HEK293 (cell line): ENCODE measurements around the gene CDKL5.
A peak's percentile ranks its signal among the peaks of the same experiment; 100 is the strongest.

ENCODE experiments used
- CTCF ChIA-PET: fragments of 350-600 bp; formaldehyde crosslinking; extraction: SDS; loops from one replicate; lab custom pipeline; 2021; ENCODE audit warnings: antibody characterized with exemption; lab: Yijun Ruan, JAX
- POLR2A ChIA-PET: fragments of 300-600 bp; formaldehyde crosslinking; extraction: SDS; loops from one replicate; lab custom pipeline; 2020; ENCODE audit warnings: antibody characterized with exemption, inconsistent platforms; lab: Yijun Ruan, JAX
- H3K27ac ChIP-seq: fragments of 200-500 bp; sonication (Bioruptor generic); 2 replicates; pipeline ENCODE4 v1.5.1; 2014; ENCODE audit warnings: low read depth, low read length, control low read depth, inconsistent platforms; ENCODE audit errors: extremely low read depth
- H3K36me3 ChIP-seq, 2 experiments: fragments of 200-500 bp in 1 of 2; sonication (Bioruptor generic) in 1 of 2; 1 replicate in 1 of 2; 2 replicates in 1 of 2; pipeline ENCODE4 v1.5.1; 2014 to 2017; ENCODE audit warnings: inconsistent platforms in 2 of 2, low read length in 2 of 2; ENCODE audit not compliant: control insufficient read depth in 2 of 2, insufficient read depth in 1 of 2
- H3K4me1 ChIP-seq: fragments of 200-500 bp; sonication (Bioruptor generic); 2 replicates; pipeline ENCODE4 v1.5.1; 2014; ENCODE audit warnings: mild to moderate bottlenecking, low read length, inconsistent platforms; ENCODE audit not compliant: control insufficient read depth, insufficient read depth
- H3K4me3 ChIP-seq: 2 replicates; pipeline ENCODE4 v1.5.1; 2011; ENCODE audit warnings: low read depth, mild to moderate bottlenecking, control low read depth, low read length, moderate library complexity
- H3K9me3 ChIP-seq: fragments of 200-500 bp; sonication (Bioruptor generic); 2 replicates; pipeline ENCODE4 v1.5.1; 2014; ENCODE audit warnings: low read depth, low read length, inconsistent platforms; ENCODE audit not compliant: control insufficient read depth, insufficient read depth
- BCL6B ChIP-seq: fragments of 450-650 bp; formaldehyde crosslinking; IDR thresholded peaks from 2 replicates; pipeline ENCODE4 v1.5.1; 2017; ENCODE audit warnings: missing biosample characterization, missing genetic modification characterization
- GLIS2 ChIP-seq: fragments of 450-650 bp; formaldehyde crosslinking; IDR thresholded peaks from 2 replicates; pipeline ENCODE4 v1.5.1; 2016; ENCODE audit warnings: missing biosample characterization, missing genetic modification characterization
- IKZF3 ChIP-seq: fragments of 450-650 bp; IDR thresholded peaks from 2 replicates; pipeline ENCODE4 v1.5.0; 2018; ENCODE audit warnings: missing biosample characterization, mild to moderate bottlenecking, missing genetic modification characterization, moderate library complexity
- KLF1 ChIP-seq: fragments of 450-650 bp; formaldehyde crosslinking; IDR thresholded peaks from 2 replicates; pipeline ENCODE4 v1.5.1; 2016; ENCODE audit warnings: missing biosample characterization, missing genetic modification characterization
- MEIS1 ChIP-seq: sonication (generic); formaldehyde crosslinking; IDR thresholded peaks from 2 replicates; pipeline ENCODE4 v1.8.1; 2022; ENCODE audit warnings: missing genetic modification reagents, mild to moderate bottlenecking, borderline replicate concordance
- PRDM10 ChIP-seq: fragments of 450-650 bp; formaldehyde crosslinking; IDR thresholded peaks from 2 replicates; pipeline ENCODE4 v1.5.1; 2016; ENCODE audit warnings: missing biosample characterization, missing genetic modification characterization
- SCRT1 ChIP-seq: fragments of 450-650 bp; formaldehyde crosslinking; IDR thresholded peaks from 2 replicates; pipeline ENCODE4 v1.5.1; 2016; ENCODE audit warnings: missing biosample characterization, missing genetic modification characterization, borderline replicate concordance
- SCRT2 ChIP-seq: fragments of 450-650 bp; formaldehyde crosslinking; IDR thresholded peaks from 2 replicates; pipeline ENCODE4 v1.5.1; 2016; ENCODE audit warnings: missing biosample characterization, missing genetic modification characterization
- TCF7L2 ChIP-seq: IDR thresholded peaks from 2 replicates; pipeline ENCODE4 v1.6.1; 2011; ENCODE audit warnings: low read depth, mild to moderate bottlenecking, inconsistent platforms, low read length, moderate library complexity, borderline replicate concordance
- ZNF544 ChIP-seq: fragments of 450-650 bp; formaldehyde crosslinking; IDR thresholded peaks from 2 replicates; pipeline ENCODE4 v1.5.0; 2017; ENCODE audit warnings: missing biosample characterization, missing genetic modification characterization
- ZNF549 ChIP-seq: fragments of 450-650 bp; IDR thresholded peaks from 2 replicates; pipeline ENCODE4 v1.5.1; 2018; ENCODE audit warnings: missing biosample characterization, missing genetic modification characterization, mild to moderate bottlenecking, inconsistent platforms, moderate library complexity
- ZNF558 ChIP-seq: fragments of 450-650 bp; formaldehyde crosslinking; IDR thresholded peaks from 2 replicates; pipeline ENCODE4 v1.5.1; 2016; ENCODE audit warnings: missing biosample characterization, missing genetic modification characterization
- ZNF621 ChIP-seq: fragments of 450-650 bp; formaldehyde crosslinking; IDR thresholded peaks from 2 replicates; pipeline ENCODE4 v1.5.1; 2017; ENCODE audit warnings: missing biosample characterization, missing genetic modification characterization
- ZNF623 ChIP-seq: fragments of 450-650 bp; formaldehyde crosslinking; IDR thresholded peaks from 2 replicates; pipeline ENCODE4 v1.5.1; 2016; ENCODE audit warnings: missing biosample characterization, missing genetic modification characterization
- ZNF785 ChIP-seq: fragments of 450-650 bp; formaldehyde crosslinking; IDR thresholded peaks from 2 replicates; pipeline ENCODE4 v1.5.1; 2016; ENCODE audit warnings: missing biosample characterization, missing genetic modification characterization
- ZNF830 ChIP-seq: fragments of 450-650 bp; IDR thresholded peaks from 2 replicates; pipeline ENCODE4 v1.5.0; 2018; ENCODE audit warnings: missing biosample characterization, missing genetic modification characterization, low read depth, mild to moderate bottlenecking, moderate library complexity
- TF ChIP-seq, protein P1 (sequence below): fragments of 450-650 bp; formaldehyde crosslinking; IDR thresholded peaks from 2 replicates; pipeline ENCODE4 v1.5.1; 2016; ENCODE audit warnings: missing biosample characterization, missing genetic modification characterization

CDKL5 gene

GRCh38 chrX:18676470-18676869, 251.1 kb downstream of the CDKL5 start:
- Histone ChIP-seq H3K9me3 (no peaks in the 10 kb centered on the region), H3K27ac (no peak overlapping the region), H3K4me1 (no peaks in the 10 kb centered on the region; the same call in 1 of the 2 replicates), H3K36me3 (no peaks in the 10 kb centered on the region), H3K4me3 (no peak overlapping the region)
- CTCF ChIA-PET = interaction anchor here (0.6 to 1.3 kb wide), 12 partner anchors 11 to 638 kb away, joined by 3 to 5 read pairs (median 3); partner anchors contain the start of gene PPEF1
- POLR2A ChIA-PET = interaction anchor here (0.7 to 1.2 kb wide), 2 partner anchors 26 to 289 kb away, joined by 3 to 4 read pairs; no protein-coding TSS in a partner anchor
- peak; percentile 89 for TF ChIP-seq SCRT2 (tag by site-specific recombination)
- no peak for TF ChIP-seq ZNF623 (tag by site-specific recombination)
- peak; percentile 67; the same call in 1 of the 2 replicates for TF ChIP-seq SCRT1
- TF ChIP-seq IKZF3 (tag by site-specific recombination) = peak; percentile 72

- Histone ChIP-seq H3K4me3 (no peak overlapping the region), H3K9me3 (no peaks in the 10 kb centered on the region), H3K36me3 (no peaks in the 10 kb centered on the region), H3K27ac (no peak overlapping the region), H3K4me1 (no peaks in the 10 kb centered on the region; the same call in 1 of the 2 replicates)
- ChIA-PET POLR2A (interaction anchor here (1.2 kb wide), 1 partner anchor 25 kb away, joined by 4 read pairs; no protein-coding TSS in a partner anchor), CTCF (interaction anchor here (0.6 to 1.3 kb wide), 5 partner anchors 15 to 657 kb away, joined by 3 to 4 read pairs (median 3); no protein-coding TSS in a partner anchor)
- TF ChIP-seq ZNF830 (tag by site-specific recombination) = no peak
- peak; percentile 95 for TF ChIP-seq KLF1
- TF ChIP-seq, protein P1, sequence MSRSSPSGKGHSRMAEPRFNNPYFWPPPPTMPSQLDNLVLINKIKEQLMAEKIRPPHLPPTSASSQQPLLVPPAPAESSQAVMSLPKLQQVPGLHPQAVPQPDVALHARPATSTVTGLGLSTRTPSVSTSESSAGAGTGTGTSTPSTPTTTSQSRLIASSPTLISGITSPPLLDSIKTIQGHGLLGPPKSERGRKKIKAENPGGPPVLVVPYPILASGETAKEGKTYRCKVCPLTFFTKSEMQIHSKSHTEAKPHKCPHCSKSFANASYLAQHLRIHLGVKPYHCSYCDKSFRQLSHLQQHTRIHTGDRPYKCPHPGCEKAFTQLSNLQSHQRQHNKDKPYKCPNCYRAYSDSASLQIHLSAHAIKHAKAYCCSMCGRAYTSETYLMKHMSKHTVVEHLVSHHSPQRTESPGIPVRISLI (tag by site-specific recombination) = no peak
- TF ChIP-seq ZNF785 (tag by site-specific recombination) = no peak
These were observed 251.9 kb downstream of the CDKL5 start for GRCh38 chrX:18677161-18677869.

GRCh38 chrX:18681996-18682395, 256.6 kb downstream of the CDKL5 start:
- Histone ChIP-seq H3K4me3 (no peak overlapping the region), H3K4me1 (no peaks in the 10 kb centered on the region; the same call in 1 of the 2 replicates), H3K27ac (no peak overlapping the region), H3K36me3 (no peaks in the 10 kb centered on the region), H3K9me3 (no peaks in the 10 kb centered on the region)
- ChIA-PET POLR2A (no interaction called here), CTCF (no interaction called here)
- TF ChIP-seq BCL6B (tag by site-specific recombination) (no peak), GLIS2 (tag by site-specific recombination) (no peak), ZNF621 (tag by site-specific recombination) (no peak), ZNF549 (tag by site-specific recombination) (no peak), MEIS1 (no peak), TCF7L2 (no peak), ZNF558 (tag by site-specific recombination) (no peak), ZNF544 (tag by site-specific recombination) (no peak), PRDM10 (tag by site-specific recombination) (no peak)
